ENCODE data around the gene TMEM53.
"Not testable (repeated sequence)": the region's sequence is repeated elsewhere in the genome, so short reads cannot be mapped to it uniquely, and the experiment has no call there.

TMEM53 gene

GRCh38 chr1:44674113-44675000 is at the start of gene TMEM53, which contains the start of gene ARMH1:
Gene TMEM53 (minus strand): TSS chr1:44674481. CDS start chr1:44674391, 90 bp downstream.
Gene ARMH1 (plus strand): TSS chr1:44674714. CDS start chr1:44689698, 14,984 bp downstream.
- DNase-seq (ENCODE audit: low spot score) = peak; percentile 99

DNA sequence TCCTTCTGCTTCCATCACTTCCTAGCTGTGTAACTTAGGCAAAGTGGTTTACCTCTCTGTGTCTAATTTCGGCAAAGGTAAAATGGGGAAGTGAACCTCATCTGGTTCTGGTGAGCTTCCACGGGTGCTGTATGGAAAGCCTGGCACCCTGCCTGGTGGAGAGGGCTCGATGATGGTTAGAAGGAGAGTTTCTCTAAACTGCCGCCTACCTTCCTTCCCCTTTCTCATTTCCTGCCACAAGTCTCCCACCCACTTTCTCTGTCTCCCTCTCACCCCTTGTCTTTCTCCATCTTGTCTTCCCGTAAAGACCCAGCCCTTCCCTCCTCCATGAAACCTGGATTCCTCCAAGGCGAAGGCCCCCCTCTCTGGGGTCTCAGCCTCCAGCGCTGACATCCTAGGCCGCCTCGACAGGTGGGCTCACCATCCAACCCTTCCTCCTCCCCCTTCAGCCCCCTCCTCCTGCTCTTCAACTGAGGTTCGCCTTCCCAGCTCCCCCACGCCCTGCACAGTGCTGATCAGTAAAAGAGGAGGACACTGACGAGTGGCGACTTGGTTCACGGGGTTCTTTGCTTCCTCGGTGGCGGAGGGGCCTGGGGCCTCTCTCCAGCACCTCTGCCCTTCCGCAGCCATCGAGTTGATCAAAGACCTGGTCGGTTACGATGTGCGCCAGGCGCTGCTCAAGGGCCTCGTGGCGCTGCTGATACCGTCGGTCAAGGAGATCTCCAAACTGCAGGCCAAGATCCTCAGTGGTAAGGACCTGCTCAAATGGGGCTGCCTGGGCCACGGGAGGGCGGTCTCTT is 49.4 kb upstream of the TMEM53 start:
- DNase-seq (ENCODE audit: low spot score) = no peak

DNA sequence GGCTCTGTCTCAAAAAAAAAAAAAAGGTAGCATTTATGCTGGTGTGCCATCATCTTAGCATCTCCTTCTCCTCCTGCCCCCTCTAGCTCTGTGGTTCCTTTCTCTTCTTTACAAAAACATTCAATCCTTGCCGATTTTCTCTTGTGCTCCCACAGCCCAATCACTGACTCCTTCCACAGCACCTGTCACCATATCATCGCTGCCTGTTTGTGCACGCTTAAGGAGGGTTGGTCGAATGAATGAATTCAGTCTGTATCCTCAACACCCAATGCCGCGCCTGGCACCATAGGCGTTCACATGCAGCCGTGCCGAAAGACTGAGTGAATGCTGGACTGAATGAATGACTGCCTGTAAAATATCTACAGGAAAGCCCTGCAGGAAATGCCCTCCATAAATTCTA is 48.8 kb upstream of the TMEM53 start:
- no peak for DNase-seq (ENCODE audit: low spot score)

- no peak for DNase-seq (ENCODE audit: low spot score)
Observed at GRCh38 chr1:44721485-44722361, 47.4 kb upstream of the TMEM53 start.

- no peak for DNase-seq (ENCODE audit: low spot score)
Observed at GRCh38 chr1:44720281-44720680, 46.0 kb upstream of the TMEM53 start.

- DNase-seq (ENCODE audit: low spot score) = no peak
Observed at GRCh38 chr1:44719318-44719717, 45.0 kb upstream of the TMEM53 start.

- no peak for DNase-seq (ENCODE audit: low spot score)
Observed at GRCh38 chr1:44718091-44718490, 43.8 kb upstream of the TMEM53 start.

GRCh38 chr1:44717653-44718052 is 43.4 kb upstream of the TMEM53 start:
- DNase-seq (ENCODE audit: low spot score) = no peak

GRCh38 chr1:44717156-44717555 is 42.9 kb upstream of the TMEM53 start:
- no peak for DNase-seq (ENCODE audit: low spot score)

- peak; percentile 63 for DNase-seq (ENCODE audit: low spot score)
Observed at GRCh38 chr1:44714944-44715571, 40.8 kb upstream of the TMEM53 start.

GRCh38 chr1:44714532-44714931 is 40.3 kb upstream of the TMEM53 start:
- no peak for DNase-seq (ENCODE audit: low spot score)

DNA sequence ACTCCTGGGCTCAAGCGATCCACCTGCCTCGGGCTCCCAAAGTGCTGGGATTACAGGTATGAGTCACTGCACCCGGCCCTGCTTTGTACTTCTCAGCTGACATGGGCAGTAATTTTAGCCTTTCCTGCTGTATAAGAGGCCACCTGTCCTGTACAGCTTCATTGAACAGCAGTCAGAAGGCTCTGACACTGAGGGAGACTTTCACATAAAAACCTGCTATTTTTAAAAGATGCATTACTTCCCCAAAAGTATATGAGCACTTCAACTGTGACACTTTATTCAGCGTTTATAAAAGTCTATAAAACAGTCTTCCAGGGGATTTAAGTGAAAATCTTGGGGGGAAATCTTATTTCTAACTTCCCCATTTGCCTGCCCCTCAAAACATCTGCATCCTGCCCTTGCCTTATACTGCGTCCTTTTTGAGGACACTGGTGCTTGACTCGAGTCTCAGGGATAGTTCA is 39.1 kb upstream of the TMEM53 start:
- no peak for DNase-seq (ENCODE audit: low spot score)

DNA sequence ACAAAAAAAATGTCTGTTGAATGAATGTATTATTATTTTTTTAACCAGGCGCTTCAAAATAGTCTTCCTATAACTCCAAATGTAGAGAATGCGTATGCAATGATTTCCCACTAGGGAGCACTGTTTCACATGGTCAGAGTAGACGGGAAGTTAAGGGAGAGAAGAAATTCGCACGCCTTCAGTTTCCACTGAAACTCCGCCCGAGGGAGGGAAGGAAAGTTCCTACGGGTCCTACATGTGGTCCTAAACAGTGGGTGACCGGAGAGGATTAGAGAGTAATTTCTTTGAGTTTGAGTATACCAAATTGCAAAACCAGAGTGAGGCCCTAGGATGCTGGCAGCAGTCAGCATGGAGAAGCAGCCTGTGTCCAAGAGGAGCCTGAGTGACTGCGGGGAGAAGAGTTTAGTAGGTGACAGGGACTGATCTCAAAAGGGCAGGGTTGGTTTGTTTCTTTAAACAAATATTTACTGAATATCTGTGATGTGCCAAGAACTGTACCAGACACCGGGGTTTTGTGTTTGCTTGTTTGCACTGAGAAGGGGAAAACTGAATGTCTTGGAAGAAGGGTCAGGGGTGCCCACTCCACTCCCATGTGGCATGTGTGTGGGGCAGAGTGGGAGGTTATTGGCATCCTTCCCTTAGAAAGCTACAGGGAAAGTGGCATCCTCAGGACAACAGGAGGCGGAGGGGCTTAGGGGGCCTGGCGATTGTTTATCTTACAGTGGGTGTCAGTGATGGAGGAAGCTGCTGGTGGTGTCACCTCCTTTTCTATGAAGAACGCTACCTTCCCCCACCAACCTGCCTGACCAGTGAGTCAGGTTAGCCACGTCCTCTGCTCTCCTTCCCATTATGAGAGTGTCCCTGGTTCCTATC is 33.9 kb upstream of the TMEM53 start:
- no peak for DNase-seq (ENCODE audit: low spot score)

- no peak for DNase-seq (ENCODE audit: low spot score)
Observed at GRCh38 chr1:44707112-44707881, 33.0 kb upstream of the TMEM53 start.

DNA sequence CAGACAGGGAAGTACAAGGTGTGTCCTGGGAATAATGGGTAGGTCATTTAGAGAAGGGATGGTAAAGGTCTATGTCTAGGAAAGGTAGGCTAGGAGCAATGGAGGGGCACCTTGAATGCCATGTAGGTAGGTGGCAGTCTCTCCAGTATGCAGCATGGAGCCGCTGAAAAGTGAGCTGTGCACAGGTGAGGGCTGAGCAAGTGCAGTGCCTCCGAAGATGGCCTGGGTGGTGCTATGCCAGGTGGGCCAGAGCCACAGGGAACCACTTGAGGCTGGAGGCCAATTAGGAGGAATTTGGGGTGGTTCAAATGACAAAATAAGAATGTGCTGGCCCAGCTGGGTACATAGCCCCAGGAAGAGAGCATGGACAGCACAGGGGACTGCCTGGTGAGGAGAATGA is 31.7 kb upstream of the TMEM53 start:
- no peak for DNase-seq (ENCODE audit: low spot score)

DNA sequence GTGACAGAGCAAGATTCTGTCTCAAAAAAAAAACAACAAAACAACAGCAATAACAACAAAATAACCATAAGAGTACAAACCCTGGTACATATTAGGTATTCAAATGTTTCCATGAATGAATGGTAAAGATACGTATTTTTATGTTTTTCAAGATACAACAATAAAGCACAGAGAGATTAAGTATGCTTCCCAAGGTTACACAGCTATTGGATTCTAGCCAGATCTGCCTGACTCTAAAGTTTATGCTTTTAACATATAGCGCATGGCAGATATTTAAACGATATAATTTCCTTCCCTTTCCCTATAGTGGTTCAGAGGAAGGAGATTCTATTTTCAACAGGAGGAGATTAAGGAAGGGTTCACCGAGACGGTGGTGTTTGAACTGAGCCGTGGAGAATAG is 31.2 kb upstream of the TMEM53 start:
- DNase-seq (ENCODE audit: low spot score) = no peak

- no peak for DNase-seq (ENCODE audit: low spot score)
Observed at GRCh38 chr1:44701141-44701573, 26.9 kb upstream of the TMEM53 start.

DNA sequence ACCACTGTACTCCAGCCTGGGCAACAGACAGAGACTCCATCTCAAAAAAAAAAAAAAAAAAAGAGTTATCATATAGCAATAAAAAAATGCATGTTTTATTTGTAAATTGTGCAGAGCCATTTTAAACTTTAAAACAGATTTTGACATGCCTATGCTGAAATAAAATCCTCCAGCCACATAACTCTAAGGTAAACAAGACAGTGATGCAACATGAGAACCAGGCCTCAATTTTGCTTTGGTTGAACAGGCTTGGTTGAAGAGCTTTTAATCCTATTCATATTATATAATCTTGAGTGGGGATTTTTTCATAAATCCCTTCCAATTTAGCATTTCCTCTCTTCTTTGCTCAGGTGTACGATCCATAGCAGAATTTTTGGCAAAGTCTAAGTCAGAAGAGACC is 26.3 kb upstream of the TMEM53 start:
- DNase-seq (ENCODE audit: low spot score) = no peak

- DNase-seq (ENCODE audit: low spot score) = not testable (repeated sequence)
Observed at GRCh38 chr1:44699375-44699774, 25.1 kb upstream of the TMEM53 start.

- DNase-seq (ENCODE audit: low spot score) = no peak
Observed at GRCh38 chr1:44698138-44698537, 23.9 kb upstream of the TMEM53 start.

All from putamen (tissue), 1 donor.